Measurements from ENCODE around the gene DYNC2H1. TPM values are rescaled to one million over a fixed set of nuclear protein-coding genes. Genes with fewer than 3 reads are reported as not detected.
"Not testable (repeated sequence)": the region's sequence is repeated elsewhere in the genome, so short reads cannot be mapped to it uniquely, and the experiment has no call there.

Gene DYNC2H1
- total RNA-seq, 2 experiments from 2014 or later = 1.4 to 1.7 TPM

DNA sequence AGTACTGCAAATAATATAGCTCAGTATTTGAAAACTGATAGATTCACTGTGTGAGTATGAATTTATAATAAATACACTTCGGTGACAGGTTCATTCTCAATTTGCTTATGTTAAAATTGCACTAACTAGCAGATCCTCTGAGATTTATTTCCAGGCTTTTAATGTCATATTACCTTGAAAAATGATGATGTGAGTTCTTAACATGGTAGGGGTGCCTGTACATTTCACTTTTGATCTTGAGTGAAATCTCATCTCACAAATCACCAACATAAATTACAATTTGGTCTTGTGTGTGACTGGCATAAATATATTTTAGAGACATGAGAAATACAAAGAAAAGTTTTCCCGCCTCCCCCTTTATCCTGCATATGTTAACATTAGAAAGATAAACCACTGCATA is 240.4 kb downstream of the DYNC2H1 start:
- Mint-ChIP-seq H3K9me3 (no peaks in the 10 kb centered on the region), H3K36me3 (no peaks in the 10 kb centered on the region), H3K4me3 (no peak overlapping the region), H3K4me1 (ENCODE audit: low read depth) (no peaks in the 10 kb centered on the region), H3K27ac (no peak overlapping the region), H3K27me3 (no peaks in the 10 kb centered on the region)
- ChIA-PET POLR2A (no interaction called here), CTCF (no interaction called here)
- DNase-seq = no peak
- intact Hi-C loops (cut with micrococcal nuclease) = no loop called here

DNA sequence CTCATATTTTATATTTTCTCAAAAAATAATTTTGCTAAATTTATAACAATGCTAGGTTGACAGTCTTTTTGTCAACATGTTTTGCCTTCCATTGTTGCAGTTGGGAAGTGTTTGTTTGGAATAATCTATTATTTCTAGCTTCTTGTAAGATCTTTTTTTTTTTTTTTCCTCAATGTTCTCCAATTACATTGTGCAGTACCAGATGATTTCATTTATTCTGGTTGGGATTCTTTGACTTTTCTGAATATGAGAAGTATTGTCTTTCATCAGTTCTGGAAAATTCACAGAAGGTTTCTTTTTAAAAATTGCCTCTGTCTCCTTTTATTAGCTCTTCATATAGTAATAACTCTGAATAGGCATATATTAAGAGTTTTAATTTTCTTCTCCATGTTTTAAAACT is 245.4 kb downstream of the DYNC2H1 start:
- no peak for DNase-seq
- Mint-ChIP-seq H3K4me3 (no peak overlapping the region), H3K4me1 (ENCODE audit: low read depth) (no peaks in the 10 kb centered on the region), H3K36me3 (no peaks in the 10 kb centered on the region), H3K9me3 (no peaks in the 10 kb centered on the region), H3K27me3 (no peaks in the 10 kb centered on the region), H3K27ac (no peak overlapping the region)
- CTCF ChIA-PET = interaction anchor here (0.6 kb wide), 1 partner anchor 30 kb away, joined by 3 read pairs; no protein-coding TSS in a partner anchor
- intact Hi-C loops (cut with micrococcal nuclease) = no loop called here
- POLR2A ChIA-PET = no interaction called here

- CTCF ChIA-PET = no interaction called here
- Mint-ChIP-seq H3K4me1 (ENCODE audit: low read depth) (no peaks in the 10 kb centered on the region), H3K27ac (no peak overlapping the region)
Observed at GRCh38 chr11:103358251-103358650, 249.0 kb downstream of the DYNC2H1 start.

DNA sequence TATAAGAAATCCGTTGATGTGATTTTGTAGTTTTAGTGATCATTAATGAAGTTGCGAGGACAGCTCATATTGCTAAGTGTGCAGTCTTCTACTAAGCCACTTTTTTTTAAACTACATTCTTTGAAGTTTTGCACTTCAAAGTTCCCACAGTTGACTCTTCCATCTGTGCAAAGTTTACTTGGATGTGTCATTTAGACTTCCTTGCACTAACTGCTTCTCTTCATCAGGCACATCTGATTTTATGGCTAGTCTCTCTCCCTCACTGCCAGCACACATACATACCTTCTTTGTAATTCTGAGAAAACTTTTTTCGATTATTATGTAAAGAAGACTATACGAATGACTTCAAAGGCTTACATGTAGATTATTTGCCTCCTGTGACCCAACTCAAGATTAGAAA is 250.0 kb downstream of the DYNC2H1 start:
- DNase-seq = no peak
- intact Hi-C loops (cut with micrococcal nuclease) = no loop called here
- Mint-ChIP-seq H3K27ac (no peak overlapping the region), H3K36me3 (no peaks in the 10 kb centered on the region), H3K27me3 (no peaks in the 10 kb centered on the region), H3K4me3 (no peak overlapping the region), H3K9me3 (no peaks in the 10 kb centered on the region), H3K4me1 (ENCODE audit: low read depth) (no peaks in the 10 kb centered on the region)
- ChIA-PET CTCF (no interaction called here), POLR2A (no interaction called here)

More at GRCh38 chr11:103358251-103358650, 249.0 kb downstream of the DYNC2H1 start:
- no peak for DNase-seq
- Mint-ChIP-seq H3K4me3 (no peak overlapping the region), H3K27me3 (no peaks in the 10 kb centered on the region), H3K36me3 (no peaks in the 10 kb centered on the region), H3K9me3 (no peaks in the 10 kb centered on the region)
- intact Hi-C loops (cut with micrococcal nuclease) = no loop called here
- POLR2A ChIA-PET = no interaction called here

- no peaks in the 10 kb centered on the region for H3K4me1 Mint-ChIP-seq (ENCODE audit: low read depth)
- CTCF ChIA-PET = no interaction called here
- no peak overlapping the region for H3K4me3 Mint-ChIP-seq
- no peak overlapping the region for H3K27ac Mint-ChIP-seq
- DNase-seq = no peak
- intact Hi-C loops (cut with micrococcal nuclease) = no loop called here
- H3K36me3 Mint-ChIP-seq = no peaks in the 10 kb centered on the region
- H3K9me3 Mint-ChIP-seq = no peaks in the 10 kb centered on the region
- POLR2A ChIA-PET = no interaction called here
- H3K27me3 Mint-ChIP-seq = no peaks in the 10 kb centered on the region
Observed at GRCh38 chr11:103364687-103365086, 255.5 kb downstream of the DYNC2H1 start.

DNA sequence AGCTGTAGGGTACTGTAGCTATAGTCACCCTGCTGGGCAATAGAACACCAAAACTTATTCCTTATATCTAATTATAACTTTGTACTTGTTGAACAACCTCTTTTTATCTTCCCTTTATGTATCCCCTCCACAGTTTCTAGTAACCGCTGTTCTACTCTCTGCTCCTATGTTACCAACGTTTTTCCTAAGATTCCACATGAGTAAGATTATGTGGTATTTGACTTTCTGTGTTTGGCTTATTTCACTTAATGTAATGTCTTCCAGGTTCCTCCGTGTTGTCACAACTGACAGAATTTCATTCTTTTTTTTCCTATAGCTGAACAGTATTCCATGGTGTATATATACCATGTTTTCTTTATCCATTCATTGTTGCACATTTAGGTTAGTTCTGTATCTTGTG is 258.4 kb downstream of the DYNC2H1 start:
- no peaks in the 10 kb centered on the region for H3K27me3 Mint-ChIP-seq
- POLR2A ChIA-PET = no interaction called here

GRCh38 chr11:103368145-103368544 is 258.9 kb downstream of the DYNC2H1 start:
- H3K27me3 Mint-ChIP-seq = no peaks in the 10 kb centered on the region
- ChIA-PET CTCF (no interaction called here), POLR2A (no interaction called here)
- H3K4me3 Mint-ChIP-seq = no peak overlapping the region
- intact Hi-C loops (cut with micrococcal nuclease) = no loop called here
- H3K4me1 Mint-ChIP-seq (ENCODE audit: low read depth) = no peaks in the 10 kb centered on the region
- no peak for DNase-seq
- no peak overlapping the region for H3K27ac Mint-ChIP-seq
- peaks cover 6% of the 10 kb centered on the region for H3K9me3 Mint-ChIP-seq
- H3K36me3 Mint-ChIP-seq = no peaks in the 10 kb centered on the region

More for the DNA sequence above, 258.4 kb downstream of the DYNC2H1 start:
- intact Hi-C loops (cut with micrococcal nuclease) = no loop called here
- peaks cover 6% of the 10 kb centered on the region for H3K9me3 Mint-ChIP-seq
- no peaks in the 10 kb centered on the region for H3K4me1 Mint-ChIP-seq (ENCODE audit: low read depth)
- no peak overlapping the region for H3K4me3 Mint-ChIP-seq
- DNase-seq = no peak
- no peak overlapping the region for H3K27ac Mint-ChIP-seq
- CTCF ChIA-PET = no interaction called here
- H3K36me3 Mint-ChIP-seq = no peaks in the 10 kb centered on the region

DNA sequence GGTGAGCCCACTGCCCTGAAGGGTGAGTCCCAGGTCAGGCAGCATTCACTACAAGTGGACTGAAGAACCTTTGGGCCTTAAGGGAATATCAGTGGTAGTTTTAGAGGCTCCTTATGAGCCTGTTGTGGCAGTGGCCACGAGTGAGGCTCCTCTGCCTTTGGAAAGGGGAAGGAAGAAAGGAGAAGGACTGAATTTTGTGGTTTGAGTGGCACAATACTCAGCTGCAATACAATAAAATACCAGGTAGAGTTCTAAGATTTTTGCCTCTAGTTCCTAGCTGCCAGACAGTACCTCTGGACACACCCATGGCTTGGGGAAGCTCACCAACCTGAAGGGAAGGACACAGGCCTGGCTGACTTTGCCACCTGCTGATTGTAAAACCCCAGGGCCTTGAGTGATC is 260.9 kb downstream of the DYNC2H1 start:
- Mint-ChIP-seq H3K36me3 (peaks cover 4% of the 10 kb centered on the region), H3K4me1 (ENCODE audit: low read depth) (no peaks in the 10 kb centered on the region), H3K27ac (no peak overlapping the region), H3K4me3 (no peak overlapping the region), H3K27me3 (no peaks in the 10 kb centered on the region), H3K9me3 (peaks cover 18% of the 10 kb centered on the region)
- POLR2A ChIA-PET = no interaction called here
- CTCF ChIA-PET = no interaction called here
- DNase-seq = no peak
- intact Hi-C loops (cut with micrococcal nuclease) = no loop called here

DNA sequence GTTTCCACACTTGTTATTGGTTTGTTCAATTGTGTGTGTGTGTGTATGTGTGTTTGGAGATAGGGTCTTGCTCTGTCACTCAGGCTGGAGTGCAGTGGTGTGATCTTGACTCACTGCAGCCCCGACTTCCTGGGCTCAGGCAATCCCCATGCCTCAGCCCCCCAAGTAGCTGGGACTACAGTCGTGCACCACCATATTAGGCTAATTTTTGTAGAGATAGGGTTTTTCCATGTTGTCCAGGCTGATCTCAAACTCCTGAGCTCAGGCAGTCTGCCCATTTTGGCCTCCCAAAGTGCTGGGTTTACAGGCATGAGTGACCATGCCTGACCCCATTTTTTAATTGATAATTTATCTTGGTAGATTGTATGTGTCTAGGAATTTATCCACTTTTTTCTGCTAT is 263.7 kb downstream of the DYNC2H1 start:
- Mint-ChIP-seq H3K27me3 (no peaks in the 10 kb centered on the region), H3K27ac (no peak overlapping the region), H3K9me3 (peaks cover 29% of the 10 kb centered on the region), H3K4me3 (no peak overlapping the region), H3K36me3 (peaks cover 8% of the 10 kb centered on the region), H3K4me1 (ENCODE audit: low read depth) (no peaks in the 10 kb centered on the region)
- POLR2A ChIA-PET = no interaction called here
- DNase-seq = no peak
- CTCF ChIA-PET = no interaction called here
- intact Hi-C loops (cut with micrococcal nuclease) = no loop called here

GRCh38 chr11:103374227-103374626 is 265.0 kb downstream of the DYNC2H1 start:
- H3K4me3 Mint-ChIP-seq; POLR2A ChIA-PET; H3K27ac Mint-ChIP-seq; DNase-seq; H3K36me3 Mint-ChIP-seq; intact Hi-C loops (cut with micrococcal nuclease); CTCF ChIA-PET; H3K4me1 Mint-ChIP-seq (ENCODE audit: low read depth); H3K27me3 Mint-ChIP-seq: not testable (repeated sequence)
- peaks cover 29% of the 10 kb centered on the region for H3K9me3 Mint-ChIP-seq

DNA sequence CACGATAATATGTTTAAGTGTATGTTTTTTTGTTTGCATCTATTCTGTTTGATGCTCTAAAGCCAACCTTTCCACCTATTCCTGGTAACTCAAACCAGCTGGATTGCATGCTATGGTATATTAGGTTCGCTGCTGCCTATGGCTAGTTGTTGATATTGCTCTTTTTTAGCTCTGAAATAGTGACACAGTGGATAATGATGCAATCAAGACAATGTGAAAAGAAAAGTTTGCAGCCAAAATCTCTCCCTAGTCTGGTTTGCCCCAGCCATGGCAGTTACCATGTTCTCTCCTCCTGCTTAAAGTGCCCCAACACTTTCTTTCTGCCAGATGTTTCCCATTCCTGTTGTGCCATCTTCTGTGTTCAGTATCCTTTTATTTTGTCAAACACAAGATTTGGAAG is 269.7 kb downstream of the DYNC2H1 start:
- CTCF ChIA-PET = no interaction called here
- POLR2A ChIA-PET = no interaction called here
- peaks cover 19% of the 10 kb centered on the region for H3K9me3 Mint-ChIP-seq

GRCh38 chr11:103380031-103380430 is 270.8 kb downstream of the DYNC2H1 start:
- intact Hi-C loops (cut with micrococcal nuclease) = no loop called here
- Mint-ChIP-seq H3K27me3 (no peaks in the 10 kb centered on the region), H3K4me3 (no peak overlapping the region), H3K9me3 (peaks cover 11% of the 10 kb centered on the region), H3K4me1 (ENCODE audit: low read depth) (no peaks in the 10 kb centered on the region), H3K27ac (no peak overlapping the region), H3K36me3 (peaks cover 3% of the 10 kb centered on the region)
- ChIA-PET CTCF (no interaction called here), POLR2A (no interaction called here)
- no peak for DNase-seq

More for the DNA sequence above, 269.7 kb downstream of the DYNC2H1 start:
- no peak overlapping the region for H3K27ac Mint-ChIP-seq
- DNase-seq = no peak
- H3K4me3 Mint-ChIP-seq = no peak overlapping the region
- H3K27me3 Mint-ChIP-seq = no peaks in the 10 kb centered on the region
- H3K4me1 Mint-ChIP-seq (ENCODE audit: low read depth) = no peaks in the 10 kb centered on the region
- intact Hi-C loops (cut with micrococcal nuclease) = no loop called here
- peaks cover 8% of the 10 kb centered on the region for H3K36me3 Mint-ChIP-seq

- no peak overlapping the region for H3K4me3 Mint-ChIP-seq
- H3K4me1 Mint-ChIP-seq (ENCODE audit: low read depth) = peaks cover 2% of the 10 kb centered on the region
- no peak overlapping the region for H3K27ac Mint-ChIP-seq
- CTCF ChIA-PET = no interaction called here
- POLR2A ChIA-PET = no interaction called here
- intact Hi-C loops (cut with micrococcal nuclease) = no loop called here
- no peaks in the 10 kb centered on the region for H3K27me3 Mint-ChIP-seq
- DNase-seq = no peak
- H3K36me3 Mint-ChIP-seq = no peaks in the 10 kb centered on the region
- peaks cover 5% of the 10 kb centered on the region for H3K9me3 Mint-ChIP-seq
Observed at GRCh38 chr11:103384652-103385051, 275.4 kb downstream of the DYNC2H1 start.

GRCh38 chr11:103395612-103396011 is 286.4 kb downstream of the DYNC2H1 start:
- DNase-seq = no peak
- Mint-ChIP-seq H3K27ac (no peak overlapping the region), H3K27me3 (no peaks in the 10 kb centered on the region), H3K4me3 (no peak overlapping the region), H3K9me3 (peaks cover 14% of the 10 kb centered on the region), H3K36me3 (peaks cover 5% of the 10 kb centered on the region), H3K4me1 (ENCODE audit: low read depth) (no peaks in the 10 kb centered on the region)
- intact Hi-C loops (cut with micrococcal nuclease) = no loop called here
- POLR2A ChIA-PET = no interaction called here
- CTCF ChIA-PET = no interaction called here
